PC-9 (cell line): Measurements from ENCODE around the gene KCNT2. TPM values are rescaled to one million over a fixed set of nuclear protein-coding genes. Genes with fewer than 3 reads are reported as not detected.

Experiments
- BruUV-seq: library from RNA; stranded (reverse); fragments of 400-500 nt; replicated peaks from 2 replicates; lab custom pipeline; 2021; lab: Mats Ljungman, UMichigan
- CTCF ChIA-PET: fragments of 300-600 bp; sonication (Branson Sonifier 250); formaldehyde crosslinking; loops from one replicate; lab custom pipeline; 2022; ENCODE audit warnings: antibody characterized with exemption; lab: Charles Lee
- POLR2A ChIA-PET: fragments of 300-600 bp; sonication (Branson Sonifier 250); formaldehyde crosslinking; loops from one replicate; lab custom pipeline; 2022; ENCODE audit warnings: antibody characterized with exemption; ENCODE audit not compliant: unreplicated experiment; lab: Charles Lee
- DNase-seq, 2 experiments: peaks; one replicate each; pipeline versions ENCODE4 v3.0.0 to v3.0.0-alpha.2; 2015 to 2022; ENCODE audit warnings: mixed read lengths in 1 of 2
- H2AFZ ChIP-seq: fragments of 200-600 bp; sonication (generic); 2 replicates; pipeline ENCODE4 v1.8.1; 2017; ENCODE audit warnings: antibody characterized with exemption
- H3F3A ChIP-seq: fragments of 200-600 bp; sonication (generic); 2 replicates; pipeline ENCODE4 v1.8.1; 2017; ENCODE audit warnings: antibody characterized with exemption, mild to moderate bottlenecking, low read depth; ENCODE audit not compliant: insufficient read depth
- H3K27ac ChIP-seq: fragments of 200-600 bp; sonication (generic); 2 replicates; pipeline ENCODE4 v1.6.1; 2016; ENCODE audit warnings: mixed run types
- H3K27me3 ChIP-seq: fragments of 200-600 bp; sonication (generic); 2 replicates; pipeline ENCODE4 v1.6.1; 2016; ENCODE audit warnings: low read depth, mixed run types; ENCODE audit not compliant: insufficient read depth
- H3K36me3 ChIP-seq: fragments of 200-600 bp; sonication (generic); 2 replicates; pipeline ENCODE4 v1.6.1; 2016; ENCODE audit warnings: low read depth, mixed run types
- H3K4me1 ChIP-seq: fragments of 200-600 bp; sonication (generic); replicated peaks from 2 replicates; pipeline ENCODE4 v1.6.1; 2016; ENCODE audit warnings: mixed run types; ENCODE audit not compliant: insufficient read depth
- H3K4me2 ChIP-seq: fragments of 200-600 bp; sonication (generic); 2 replicates; pipeline ENCODE4 v1.6.1; 2017; ENCODE audit warnings: mixed run types
- H3K4me3 ChIP-seq: fragments of 200-600 bp; sonication (generic); 2 replicates; pipeline ENCODE4 v1.6.1; 2016; ENCODE audit warnings: mixed run types
- H3K79me2 ChIP-seq: fragments of 200-600 bp; sonication (generic); 2 replicates; pipeline ENCODE4 v1.6.1; 2017; ENCODE audit warnings: low read depth, mixed run types
- H3K9me2 ChIP-seq: fragments of 200-600 bp; sonication (generic); 2 replicates; pipeline ENCODE4 v1.8.1; 2017; ENCODE audit warnings: mild to moderate bottlenecking; ENCODE audit not compliant: insufficient read depth
- H3K9me3 ChIP-seq: fragments of 200-600 bp; sonication (generic); 2 replicates; pipeline ENCODE4 v1.8.1; 2016; ENCODE audit warnings: low read depth; ENCODE audit not compliant: insufficient read depth
- H4K20me1 ChIP-seq: fragments of 200-600 bp; sonication (generic); 2 replicates; pipeline ENCODE4 v1.8.1; 2017; ENCODE audit not compliant: insufficient read depth
- EZH2 ChIP-seq: fragments of 200-600 bp; sonication (generic); IDR thresholded peaks from 2 replicates; pipeline ENCODE4 v1.8.0; 2017; ENCODE audit warnings: antibody characterized with exemption, low read depth
- intact Hi-C: fragments of 100-400 bp; cut with micrococcal nuclease; formaldehyde crosslinking; loops from one replicate; pipeline ENCODE4 v1.10.0; 2022; ENCODE audit not compliant: unreplicated experiment
- total RNA-seq: library from RNA; stranded (reverse); gene quantifications from 2 replicates; pipeline ENCODE4 v1.2.3, GENCODE V29; 2021
- TF ChIP-seq, protein P1 (sequence below): fragments of 200-600 bp; sonication (generic); conservative IDR thresholded peaks from 2 replicates; pipeline ENCODE4 v1.6.1; 2017; ENCODE audit warnings: mixed run types, antibody characterized with exemption, mild to moderate bottlenecking, moderate library complexity

The KCNT2 gene
- total RNA-seq, 1 experiment from 2014 or later, result 0.90 TPM

DNA sequence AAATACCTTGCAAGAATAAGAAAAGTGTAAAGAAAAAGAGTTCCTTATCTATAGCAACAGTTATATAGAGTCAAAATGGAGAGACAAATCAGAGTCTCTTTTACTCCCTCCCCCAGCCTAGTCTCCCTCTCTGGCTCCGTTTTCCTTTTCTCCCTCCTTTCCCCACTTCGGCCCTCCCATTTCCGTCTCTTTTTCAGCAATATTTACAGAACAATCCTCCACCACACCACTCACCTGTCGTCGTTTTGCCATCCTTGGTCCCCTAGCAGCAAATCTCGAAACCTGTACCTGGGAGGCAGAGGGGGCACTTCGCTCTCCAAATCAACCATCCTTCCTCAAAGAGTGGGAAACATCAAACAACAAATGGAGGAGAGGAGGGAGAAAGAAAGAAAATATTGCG, 259 bp downstream of the KCNT2 start:
- no TSS peak for BruUV-seq
- H3K27me3 ChIP-seq, result no peaks in the 10 kb centered on the region
- ChIA-PET POLR2A (interaction anchor here (0.6 kb wide), 1 partner anchor 890 kb away, joined by 4 read pairs; no protein-coding TSS in a partner anchor), CTCF (no interaction called here)
- H3K9me3 ChIP-seq, result no peaks in the 10 kb centered on the region; the same call in 1 of the 2 replicates
- no peaks in the 10 kb centered on the region for H3K36me3 ChIP-seq
- no peaks in the 10 kb centered on the region for H3K9me2 ChIP-seq
- no peaks in the 10 kb centered on the region for H4K20me1 ChIP-seq
- H3K79me2 ChIP-seq, result no peaks in the 10 kb centered on the region
- H3K4me2 ChIP-seq, result peak overlapping the region; percentile 58
- no peak overlapping the region; the same call in 1 of the 2 replicates for H3K4me3 ChIP-seq
- H3F3A ChIP-seq, result no peaks in the 10 kb centered on the region
- intact Hi-C loops, result no loop called here
- no peak overlapping the region for H3K27ac ChIP-seq
- no peaks in the 10 kb centered on the region for H3K4me1 ChIP-seq
- DNase-seq, result no peak
- peak overlapping the region; percentile 80; the same call in 1 of the 2 replicates for H2AFZ ChIP-seq
- no peak for TF ChIP-seq EZH2
- TF ChIP-seq, protein P1, sequence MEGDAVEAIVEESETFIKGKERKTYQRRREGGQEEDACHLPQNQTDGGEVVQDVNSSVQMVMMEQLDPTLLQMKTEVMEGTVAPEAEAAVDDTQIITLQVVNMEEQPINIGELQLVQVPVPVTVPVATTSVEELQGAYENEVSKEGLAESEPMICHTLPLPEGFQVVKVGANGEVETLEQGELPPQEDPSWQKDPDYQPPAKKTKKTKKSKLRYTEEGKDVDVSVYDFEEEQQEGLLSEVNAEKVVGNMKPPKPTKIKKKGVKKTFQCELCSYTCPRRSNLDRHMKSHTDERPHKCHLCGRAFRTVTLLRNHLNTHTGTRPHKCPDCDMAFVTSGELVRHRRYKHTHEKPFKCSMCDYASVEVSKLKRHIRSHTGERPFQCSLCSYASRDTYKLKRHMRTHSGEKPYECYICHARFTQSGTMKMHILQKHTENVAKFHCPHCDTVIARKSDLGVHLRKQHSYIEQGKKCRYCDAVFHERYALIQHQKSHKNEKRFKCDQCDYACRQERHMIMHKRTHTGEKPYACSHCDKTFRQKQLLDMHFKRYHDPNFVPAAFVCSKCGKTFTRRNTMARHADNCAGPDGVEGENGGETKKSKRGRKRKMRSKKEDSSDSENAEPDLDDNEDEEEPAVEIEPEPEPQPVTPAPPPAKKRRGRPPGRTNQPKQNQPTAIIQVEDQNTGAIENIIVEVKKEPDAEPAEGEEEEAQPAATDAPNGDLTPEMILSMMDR, result no peak

GRCh38 chr1:196603651-196604050, 4.6 kb downstream of the KCNT2 start:
- CTCF ChIA-PET, result no interaction called here
- no TSS peak for BruUV-seq
- POLR2A ChIA-PET, result no interaction called here

DNA sequence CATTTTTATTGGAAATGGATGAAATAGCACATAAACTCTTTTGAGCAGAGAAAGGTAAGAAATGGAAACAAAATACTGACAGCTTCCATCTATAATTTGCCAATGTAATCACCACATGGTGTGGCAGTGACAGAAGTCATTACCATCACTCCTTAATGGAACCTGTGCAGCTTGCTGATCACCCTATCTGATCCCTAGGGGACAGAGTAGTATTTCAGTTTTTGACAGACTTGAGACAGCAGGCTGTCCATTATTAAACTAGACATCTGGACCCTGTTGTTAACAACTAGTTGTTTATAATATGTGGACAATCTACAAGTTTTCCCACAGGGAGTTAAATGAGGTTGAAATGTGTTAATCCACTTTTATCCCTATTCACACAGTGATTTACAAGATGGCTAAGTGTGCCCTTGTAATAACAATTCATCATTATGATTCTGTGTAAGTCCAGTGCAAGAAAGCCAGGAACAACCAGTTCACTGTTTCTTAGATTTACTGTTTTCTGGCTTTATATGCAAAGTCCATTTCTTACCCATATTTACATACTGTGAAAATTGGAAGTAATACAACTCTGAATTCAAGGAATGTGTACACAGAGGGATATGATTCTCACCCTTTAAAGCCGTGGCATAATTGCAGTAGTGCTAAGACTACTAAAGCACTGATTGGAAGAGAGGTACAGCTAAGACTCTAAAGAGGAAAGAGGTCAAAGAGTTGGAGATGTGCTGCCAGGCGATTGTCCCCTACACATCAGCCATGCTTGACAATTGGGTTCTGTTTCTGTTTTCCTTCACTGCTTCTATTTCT, 9.1 kb downstream of the KCNT2 start:
- Histone ChIP-seq H3K9me2 (peaks cover 4% of the 10 kb centered on the region; the same call in 1 of the 2 replicates), H3K4me3 (no peak overlapping the region), H3K4me1 (no peaks in the 10 kb centered on the region), H3F3A (no peaks in the 10 kb centered on the region), H3K79me2 (no peaks in the 10 kb centered on the region), H3K27me3 (no peaks in the 10 kb centered on the region), H3K36me3 (no peaks in the 10 kb centered on the region), H3K27ac (no peak overlapping the region), H2AFZ (peak overlapping the region; percentile 56; the same call in 1 of the 2 replicates), H3K9me3 (no peaks in the 10 kb centered on the region; the same call in 1 of the 2 replicates), H3K4me2 (no peak overlapping the region), H4K20me1 (no peaks in the 10 kb centered on the region)
- no peak for DNase-seq
- no TSS peak for BruUV-seq
- TF ChIP-seq EZH2, result no peak
- TF ChIP-seq, protein P1, result no peak
- POLR2A ChIA-PET, result no interaction called here
- CTCF ChIA-PET, result no interaction called here
- intact Hi-C loops, result no loop called here

More at GRCh38 chr1:196603651-196604050, 4.6 kb downstream of the KCNT2 start:
- intact Hi-C loops, result no loop called here
- no peaks in the 10 kb centered on the region for H3K27me3 ChIP-seq
- no peaks in the 10 kb centered on the region for H3K9me2 ChIP-seq
- H3K4me2 ChIP-seq, result no peak overlapping the region
- no peak for TF ChIP-seq EZH2
- TF ChIP-seq, protein P1, result no peak
- H3K36me3 ChIP-seq, result no peaks in the 10 kb centered on the region
- H3K79me2 ChIP-seq, result no peaks in the 10 kb centered on the region
- no peaks in the 10 kb centered on the region for H3F3A ChIP-seq
- no peak overlapping the region for H2AFZ ChIP-seq
- no peaks in the 10 kb centered on the region for H4K20me1 ChIP-seq
- H3K4me3 ChIP-seq, result no peak overlapping the region
- H3K9me3 ChIP-seq, result no peaks in the 10 kb centered on the region; the same call in 1 of the 2 replicates
- H3K4me1 ChIP-seq, result no peaks in the 10 kb centered on the region
- no peak for DNase-seq
- H3K27ac ChIP-seq, result no peak overlapping the region
